Subcutaneous adipose tissue (tissue), 4 donors: ENCODE measurements around the gene LAMB4. TPM values are rescaled to one million over a fixed set of nuclear protein-coding genes. Genes with fewer than 3 reads are reported as not detected.

Source experiments
- total RNA-seq, 4 donors: library from RNA; depleted of rRNA; stranded (reverse); fragments of >200 nt; gene quantifications; one replicate each; pipeline ENCODE4 v1.1.0, GENCODE V29; 2016
- TF ChIP-seq, protein P1 (sequence below): fragments of 450-650 bp; IDR thresholded peaks from one replicate; pipeline ENCODE4 v1.5.1; 2016; ENCODE audit warnings: low read depth, mild to moderate bottlenecking, control low read depth, antibody characterized with exemption, moderate library complexity

The LAMB4 gene, protein sequence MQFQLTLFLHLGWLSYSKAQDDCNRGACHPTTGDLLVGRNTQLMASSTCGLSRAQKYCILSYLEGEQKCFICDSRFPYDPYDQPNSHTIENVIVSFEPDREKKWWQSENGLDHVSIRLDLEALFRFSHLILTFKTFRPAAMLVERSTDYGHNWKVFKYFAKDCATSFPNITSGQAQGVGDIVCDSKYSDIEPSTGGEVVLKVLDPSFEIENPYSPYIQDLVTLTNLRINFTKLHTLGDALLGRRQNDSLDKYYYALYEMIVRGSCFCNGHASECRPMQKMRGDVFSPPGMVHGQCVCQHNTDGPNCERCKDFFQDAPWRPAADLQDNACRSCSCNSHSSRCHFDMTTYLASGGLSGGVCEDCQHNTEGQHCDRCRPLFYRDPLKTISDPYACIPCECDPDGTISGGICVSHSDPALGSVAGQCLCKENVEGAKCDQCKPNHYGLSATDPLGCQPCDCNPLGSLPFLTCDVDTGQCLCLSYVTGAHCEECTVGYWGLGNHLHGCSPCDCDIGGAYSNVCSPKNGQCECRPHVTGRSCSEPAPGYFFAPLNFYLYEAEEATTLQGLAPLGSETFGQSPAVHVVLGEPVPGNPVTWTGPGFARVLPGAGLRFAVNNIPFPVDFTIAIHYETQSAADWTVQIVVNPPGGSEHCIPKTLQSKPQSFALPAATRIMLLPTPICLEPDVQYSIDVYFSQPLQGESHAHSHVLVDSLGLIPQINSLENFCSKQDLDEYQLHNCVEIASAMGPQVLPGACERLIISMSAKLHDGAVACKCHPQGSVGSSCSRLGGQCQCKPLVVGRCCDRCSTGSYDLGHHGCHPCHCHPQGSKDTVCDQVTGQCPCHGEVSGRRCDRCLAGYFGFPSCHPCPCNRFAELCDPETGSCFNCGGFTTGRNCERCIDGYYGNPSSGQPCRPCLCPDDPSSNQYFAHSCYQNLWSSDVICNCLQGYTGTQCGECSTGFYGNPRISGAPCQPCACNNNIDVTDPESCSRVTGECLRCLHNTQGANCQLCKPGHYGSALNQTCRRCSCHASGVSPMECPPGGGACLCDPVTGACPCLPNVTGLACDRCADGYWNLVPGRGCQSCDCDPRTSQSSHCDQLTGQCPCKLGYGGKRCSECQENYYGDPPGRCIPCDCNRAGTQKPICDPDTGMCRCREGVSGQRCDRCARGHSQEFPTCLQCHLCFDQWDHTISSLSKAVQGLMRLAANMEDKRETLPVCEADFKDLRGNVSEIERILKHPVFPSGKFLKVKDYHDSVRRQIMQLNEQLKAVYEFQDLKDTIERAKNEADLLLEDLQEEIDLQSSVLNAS (N-terminal part only)
- total RNA-seq = not detected

DNA sequence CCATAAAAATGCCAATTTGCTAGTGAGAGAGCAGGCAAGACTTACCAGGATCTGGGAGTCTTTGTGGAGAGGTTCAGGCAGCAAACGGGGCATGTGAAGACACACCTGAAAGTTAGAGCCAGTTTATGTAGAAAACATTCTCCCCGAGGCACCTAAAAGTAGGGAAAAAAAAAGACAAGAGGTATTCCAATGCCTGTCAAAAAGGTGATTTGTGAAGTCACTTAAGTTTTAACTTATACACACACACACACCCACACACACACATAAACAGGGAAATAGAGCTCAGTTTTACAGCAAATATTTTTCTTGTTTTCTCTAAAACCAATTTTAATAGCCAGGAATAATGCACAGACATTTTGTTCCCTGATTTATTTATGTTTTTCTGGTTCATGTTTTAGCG lies at the start of gene LAMB4:
LAMB4 (minus strand) TSS at position 101 of the 400 bp plus-strand sequence. CDS start 7,197 bp downstream, outside the sequence.
- TF ChIP-seq, protein P1, sequence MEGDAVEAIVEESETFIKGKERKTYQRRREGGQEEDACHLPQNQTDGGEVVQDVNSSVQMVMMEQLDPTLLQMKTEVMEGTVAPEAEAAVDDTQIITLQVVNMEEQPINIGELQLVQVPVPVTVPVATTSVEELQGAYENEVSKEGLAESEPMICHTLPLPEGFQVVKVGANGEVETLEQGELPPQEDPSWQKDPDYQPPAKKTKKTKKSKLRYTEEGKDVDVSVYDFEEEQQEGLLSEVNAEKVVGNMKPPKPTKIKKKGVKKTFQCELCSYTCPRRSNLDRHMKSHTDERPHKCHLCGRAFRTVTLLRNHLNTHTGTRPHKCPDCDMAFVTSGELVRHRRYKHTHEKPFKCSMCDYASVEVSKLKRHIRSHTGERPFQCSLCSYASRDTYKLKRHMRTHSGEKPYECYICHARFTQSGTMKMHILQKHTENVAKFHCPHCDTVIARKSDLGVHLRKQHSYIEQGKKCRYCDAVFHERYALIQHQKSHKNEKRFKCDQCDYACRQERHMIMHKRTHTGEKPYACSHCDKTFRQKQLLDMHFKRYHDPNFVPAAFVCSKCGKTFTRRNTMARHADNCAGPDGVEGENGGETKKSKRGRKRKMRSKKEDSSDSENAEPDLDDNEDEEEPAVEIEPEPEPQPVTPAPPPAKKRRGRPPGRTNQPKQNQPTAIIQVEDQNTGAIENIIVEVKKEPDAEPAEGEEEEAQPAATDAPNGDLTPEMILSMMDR = no peak

DNA sequence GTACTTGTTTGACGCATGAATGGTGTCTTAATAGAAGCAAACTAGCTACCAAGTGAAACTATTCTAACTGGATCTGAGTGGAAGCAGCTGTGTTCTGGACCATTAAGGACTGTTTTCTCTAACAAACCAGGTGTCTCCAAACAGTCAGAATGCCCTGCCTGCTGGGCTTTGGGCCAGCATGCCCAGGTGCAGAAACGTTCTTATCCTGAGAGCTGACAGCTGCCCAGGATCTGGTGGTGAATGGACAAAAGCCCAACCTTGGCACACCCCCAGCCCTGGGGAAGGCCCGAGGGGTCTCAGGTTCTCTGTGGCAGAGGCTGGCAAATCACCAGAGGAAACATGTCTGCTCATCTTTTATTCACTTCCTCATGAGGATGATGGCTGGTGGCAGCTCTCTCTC lies 48.2 kb upstream of the LAMB4 start:
- TF ChIP-seq, protein P1 = no peak

DNA sequence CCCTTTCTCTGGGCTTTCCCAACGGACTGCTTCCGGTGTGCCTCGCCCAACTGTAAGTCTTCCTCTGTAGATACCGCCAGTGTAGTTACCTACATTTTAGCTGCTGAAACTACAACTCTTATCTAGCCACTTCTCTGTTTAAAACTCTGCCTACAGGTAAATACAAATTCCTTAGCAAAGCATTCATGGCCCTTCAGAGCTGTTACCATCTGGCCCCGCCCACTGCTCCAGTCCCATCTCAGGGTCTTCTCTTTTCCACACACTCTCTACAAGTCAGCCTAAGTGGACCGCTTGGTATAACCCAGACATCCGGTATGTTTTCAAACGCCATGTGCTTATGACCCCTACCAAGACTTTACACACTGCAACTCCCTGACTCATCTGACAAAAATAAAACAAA lies 41.0 kb upstream of the LAMB4 start:
- TF ChIP-seq, protein P1 = no peak

DNA sequence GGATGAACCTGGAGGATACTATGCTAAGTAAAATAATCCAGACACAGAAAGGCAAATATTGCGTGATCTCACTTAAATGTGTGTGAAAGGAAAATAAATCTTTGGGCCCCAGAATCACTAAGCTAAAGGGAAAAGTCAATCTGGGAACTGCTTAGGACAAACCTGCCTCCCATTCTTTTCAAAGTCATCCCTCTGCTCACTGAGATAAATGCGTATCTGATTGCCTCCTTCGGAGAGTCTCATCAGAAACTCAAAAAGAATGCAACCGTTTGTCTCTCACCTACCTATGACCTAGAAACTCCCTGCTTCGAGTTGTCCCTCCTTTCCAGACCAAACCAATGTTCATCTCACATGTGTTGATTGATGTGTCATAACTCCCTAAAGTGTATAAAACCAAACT lies 40.1 kb upstream of the LAMB4 start:
- TF ChIP-seq, protein P1 = no peak

DNA sequence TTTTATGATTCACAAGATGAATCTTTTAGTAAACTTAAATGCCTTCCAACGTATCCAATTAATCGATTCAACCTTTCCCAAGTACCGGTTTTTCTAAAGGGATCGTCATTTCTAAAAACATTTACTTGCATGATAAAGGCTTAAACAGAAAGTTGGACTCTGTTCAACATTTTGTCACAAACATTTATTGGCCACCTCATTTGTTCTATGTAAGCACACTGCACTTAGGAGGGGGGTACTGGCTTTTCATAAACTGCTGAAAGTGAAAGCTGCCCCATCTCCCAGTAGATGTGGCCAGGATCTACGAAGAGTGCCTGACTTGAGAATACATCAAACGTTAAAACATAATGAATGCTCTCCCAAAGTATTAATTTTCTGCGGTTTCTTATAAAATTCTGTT lies 37.3 kb upstream of the LAMB4 start:
- TF ChIP-seq, protein P1 = no peak

DNA sequence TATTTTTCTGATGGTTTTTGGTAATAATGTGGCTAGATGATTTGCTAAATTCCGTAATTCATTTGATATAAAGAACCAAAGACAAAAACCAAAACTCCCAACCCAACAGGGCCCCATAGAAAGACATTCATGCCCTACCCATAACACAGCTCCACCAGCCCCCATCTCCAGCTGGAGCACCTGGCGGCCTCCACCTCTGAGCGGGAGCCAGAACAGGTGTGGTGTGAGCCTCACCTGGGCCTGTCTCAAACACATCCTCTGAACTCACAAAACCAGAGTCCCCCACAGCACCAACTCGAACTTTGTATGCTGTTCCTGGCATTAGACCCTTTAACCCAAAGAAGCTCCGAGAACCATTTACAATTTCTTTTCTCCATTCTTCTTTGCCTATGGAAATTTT lies 36.5 kb upstream of the LAMB4 start:
- TF ChIP-seq, protein P1 = no peak
